Stimulated activated naive CD8-positive, alpha-beta T cell treated with anti-CD3 and anti-CD28 coated beads, Interleukin-15, amount 100 ng/mL, for 72 hours (primary cell): ENCODE data around the gene MCM6.
A peak's percentile ranks its signal among the peaks of the same experiment; 100 is the strongest.
"Not testable (repeated sequence)": the region's sequence is repeated elsewhere in the genome, so short reads cannot be mapped to it uniquely, and the experiment has no call there.

Experiments used
- ATAC-seq: fragments of 150-1000 bp; cut with Tn5 transposase; 2 replicates; pipeline ENCODE4 v1.10.0; 2021; ENCODE audit warnings: mild to moderate bottlenecking, moderate library complexity
- DNase-seq, 2 donors: peaks; one replicate each; pipeline ENCODE4 v3.0.0; 2021 to 2022
- H3K27ac Mint-ChIP-seq, 2 donors: one replicate each; pipeline ENCODE4 v1.8.0; 2022; ENCODE audit warnings: mild to moderate bottlenecking in 2 of 2, mixed read lengths in 2 of 2, moderate library complexity in 2 of 2
- H3K27me3 Mint-ChIP-seq: one replicate; pipeline ENCODE4 v1.8.0; 2022; ENCODE audit warnings: mixed read lengths
- H3K4me1 Mint-ChIP-seq: one replicate; pipeline ENCODE4 v1.8.0; 2022; ENCODE audit warnings: mild to moderate bottlenecking, mixed read lengths
- H3K4me3 Mint-ChIP-seq, 2 donors: one replicate each; pipeline ENCODE4 v1.8.0; 2022; ENCODE audit warnings: mild to moderate bottlenecking in 2 of 2, mixed read lengths in 2 of 2, moderate library complexity in 1 of 2
- H3K9me3 Mint-ChIP-seq, 2 donors: one replicate each; pipeline ENCODE4 v1.8.0; 2022; ENCODE audit warnings: mixed read lengths in 2 of 2

Gene MCM6

DNA sequence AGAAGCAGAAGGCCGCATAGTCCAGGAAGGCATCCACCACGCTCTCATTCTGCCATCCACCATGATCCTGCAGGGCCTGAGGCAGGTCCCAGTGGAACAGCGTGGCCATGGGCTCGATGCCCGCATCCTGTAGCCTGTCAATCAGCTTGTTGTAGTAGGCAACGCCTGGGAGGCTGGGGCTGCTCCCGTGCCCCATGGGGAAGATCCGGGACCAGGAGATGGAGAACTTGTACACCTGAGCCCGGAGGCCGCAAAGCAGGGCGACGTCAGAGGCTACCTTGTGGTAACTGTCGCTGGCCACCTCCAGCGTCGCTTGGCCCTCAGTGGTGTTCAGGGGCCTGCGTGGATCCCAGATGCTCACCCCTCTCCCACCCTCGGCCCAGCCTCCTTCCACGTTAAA lies 58.8 kb downstream of the MCM6 start:
- peaks cover 20 to 24% of the 10 kb centered on the region in 2 donors for H3K9me3 Mint-ChIP-seq
- no peak overlapping the region for H3K4me3 Mint-ChIP-seq
- no peaks in the 10 kb centered on the region for H3K27me3 Mint-ChIP-seq
- no peak overlapping the region for H3K27ac Mint-ChIP-seq
- no peak for ATAC-seq
- DNase-seq, result no peak
- peaks cover 80% of the 10 kb centered on the region for H3K4me1 Mint-ChIP-seq

DNA sequence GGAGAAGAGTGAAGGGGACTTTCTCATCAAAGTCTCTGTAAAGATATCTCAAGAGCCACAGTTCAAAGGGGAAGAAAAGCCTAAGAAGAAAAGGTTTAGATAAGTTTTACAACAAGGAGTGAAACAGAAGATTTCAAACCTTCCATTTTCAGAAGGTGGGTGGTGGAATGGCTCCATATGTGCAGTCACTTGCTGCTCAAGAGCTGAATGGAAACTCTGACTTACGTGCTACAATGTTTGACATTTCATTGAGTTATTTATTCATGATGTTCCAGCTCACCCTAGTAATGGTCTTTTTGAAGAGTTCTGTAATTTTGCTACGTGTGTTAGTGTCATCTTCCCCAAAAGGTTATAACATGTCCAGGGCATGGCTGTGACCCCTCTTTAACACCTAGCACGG lies 61.0 kb downstream of the MCM6 start:
- no peaks in the 10 kb centered on the region for H3K27me3 Mint-ChIP-seq
- H3K9me3 Mint-ChIP-seq, result peaks cover 16 to 33% of the 10 kb centered on the region in 2 donors
- H3K27ac Mint-ChIP-seq, result peak overlapping the region; percentile 76 to 87
- H3K4me1 Mint-ChIP-seq, result peaks cover 59% of the 10 kb centered on the region
- no peak for ATAC-seq
- no peak for DNase-seq
- peak overlapping the region; percentile 36 to 69 for H3K4me3 Mint-ChIP-seq

- Mint-ChIP-seq H3K4me1 (peaks cover 38% of the 10 kb centered on the region), H3K27ac (peak overlapping the region in 1 of 2 donors; percentile 70), H3K4me3 (no peak overlapping the region), H3K9me3 (peaks cover 16 to 33% of the 10 kb centered on the region in 2 donors), H3K27me3 (no peaks in the 10 kb centered on the region)
- no peak for DNase-seq
- no peak for ATAC-seq
Measured at GRCh38 chr2:135812907-135813511, 63.2 kb downstream of the MCM6 start.

DNA sequence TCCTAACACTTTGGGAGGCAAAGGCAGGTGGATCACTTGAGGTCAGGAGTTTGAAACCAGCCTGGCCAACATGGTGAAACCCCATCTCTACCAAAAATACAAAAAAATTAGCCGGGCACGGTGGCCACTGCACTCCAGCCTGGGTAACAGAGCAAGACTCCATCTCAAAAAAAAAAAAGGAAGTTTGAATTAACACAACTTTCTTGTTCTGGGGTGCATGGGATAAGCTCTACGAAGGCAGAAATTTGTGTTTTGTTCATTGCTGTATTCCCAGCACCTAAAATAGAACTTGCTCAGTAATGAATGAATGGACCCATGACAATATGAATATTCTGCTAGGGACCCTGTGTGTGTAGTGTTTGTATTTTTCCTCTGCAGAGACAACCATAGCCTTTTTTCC lies 68.4 kb downstream of the MCM6 start:
- H3K4me1 Mint-ChIP-seq, result not testable (repeated sequence)

DNA sequence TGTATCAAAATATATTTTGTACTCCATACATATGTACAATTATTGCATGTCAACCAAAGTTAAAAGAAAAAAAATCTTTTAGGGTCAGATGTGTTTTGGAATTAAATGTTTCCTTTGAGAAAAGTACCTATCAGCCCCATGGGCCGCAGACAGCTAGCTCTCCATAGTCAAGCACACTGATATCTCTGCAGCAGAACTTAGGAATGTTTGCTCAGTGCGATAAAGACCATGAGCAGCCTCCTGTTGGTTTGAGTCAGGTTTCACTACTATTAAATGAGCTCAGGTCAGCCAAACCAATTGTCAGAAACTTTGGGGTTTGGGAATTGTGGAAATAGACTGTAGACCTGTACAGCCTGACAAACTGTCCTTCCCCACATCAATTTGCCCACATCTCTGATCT lies 73.0 kb downstream of the MCM6 start:
- Mint-ChIP-seq H3K4me3 (no peak overlapping the region), H3K27ac (no peak overlapping the region), H3K9me3 (peaks cover 5 to 9% of the 10 kb centered on the region in 2 donors), H3K27me3 (no peaks in the 10 kb centered on the region), H3K4me1 (peaks cover 6% of the 10 kb centered on the region)
- DNase-seq, result no peak
- no peak for ATAC-seq

More for the DNA sequence above, 68.4 kb downstream of the MCM6 start:
- H3K27me3 Mint-ChIP-seq, H3K27ac Mint-ChIP-seq, DNase-seq, H3K4me3 Mint-ChIP-seq, ATAC-seq: not testable (repeated sequence)
- H3K9me3 Mint-ChIP-seq, result peaks cover 0 to 19% of the 10 kb centered on the region in 2 donors

GRCh38 chr2:135802350-135802749 lies 73.9 kb downstream of the MCM6 start:
- DNase-seq (no peak), ATAC-seq (no peak)
- H3K4me3 Mint-ChIP-seq, result no peak overlapping the region
- peaks cover 15% of the 10 kb centered on the region for H3K4me1 Mint-ChIP-seq
- H3K27ac Mint-ChIP-seq, result no peak overlapping the region
- H3K27me3 Mint-ChIP-seq, result no peaks in the 10 kb centered on the region
- peaks cover 5 to 9% of the 10 kb centered on the region in 2 donors for H3K9me3 Mint-ChIP-seq

- no peak for DNase-seq
- Mint-ChIP-seq H3K4me1 (peaks cover 19% of the 10 kb centered on the region), H3K27me3 (no peaks in the 10 kb centered on the region), H3K4me3 (no peak overlapping the region), H3K27ac (no peak overlapping the region), H3K9me3 (peaks cover 5 to 9% of the 10 kb centered on the region in 2 donors)
- no peak for ATAC-seq
Measured at GRCh38 chr2:135800513-135801460, 75.5 kb downstream of the MCM6 start.

DNA sequence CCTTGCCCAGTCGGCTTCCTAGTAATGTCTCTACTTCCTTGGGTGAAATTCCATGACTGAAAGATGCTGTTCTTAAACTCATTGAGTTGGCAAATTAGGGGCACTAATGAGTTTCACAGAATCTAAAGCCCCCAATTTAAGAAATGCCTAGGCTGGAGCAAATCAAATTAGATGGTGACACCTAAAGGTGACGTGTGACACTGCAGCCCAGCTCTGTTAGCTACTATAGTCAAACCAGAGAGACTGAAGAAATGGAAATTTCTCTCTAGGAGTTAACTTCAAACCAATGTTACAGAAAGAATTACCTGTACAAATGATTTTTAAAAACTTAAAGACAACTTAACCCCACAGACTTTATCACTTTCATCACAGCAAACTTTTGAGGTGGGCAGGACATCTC lies 76.5 kb downstream of the MCM6 start:
- Mint-ChIP-seq H3K4me3 (no peak overlapping the region), H3K27ac (no peak overlapping the region), H3K27me3 (no peaks in the 10 kb centered on the region), H3K4me1 (peaks cover 30% of the 10 kb centered on the region), H3K9me3 (peaks cover 5 to 9% of the 10 kb centered on the region in 2 donors)
- DNase-seq (no peak), ATAC-seq (no peak)

- no peak overlapping the region for H3K4me3 Mint-ChIP-seq
- H3K4me1 Mint-ChIP-seq, result peaks cover 34% of the 10 kb centered on the region
- DNase-seq (no peak), ATAC-seq (no peak)
- H3K27me3 Mint-ChIP-seq, result no peaks in the 10 kb centered on the region
- H3K27ac Mint-ChIP-seq, result no peak overlapping the region
- H3K9me3 Mint-ChIP-seq, result peaks cover 5 to 9% of the 10 kb centered on the region in 2 donors
Measured at GRCh38 chr2:135798762-135799161, 77.5 kb downstream of the MCM6 start.

DNA sequence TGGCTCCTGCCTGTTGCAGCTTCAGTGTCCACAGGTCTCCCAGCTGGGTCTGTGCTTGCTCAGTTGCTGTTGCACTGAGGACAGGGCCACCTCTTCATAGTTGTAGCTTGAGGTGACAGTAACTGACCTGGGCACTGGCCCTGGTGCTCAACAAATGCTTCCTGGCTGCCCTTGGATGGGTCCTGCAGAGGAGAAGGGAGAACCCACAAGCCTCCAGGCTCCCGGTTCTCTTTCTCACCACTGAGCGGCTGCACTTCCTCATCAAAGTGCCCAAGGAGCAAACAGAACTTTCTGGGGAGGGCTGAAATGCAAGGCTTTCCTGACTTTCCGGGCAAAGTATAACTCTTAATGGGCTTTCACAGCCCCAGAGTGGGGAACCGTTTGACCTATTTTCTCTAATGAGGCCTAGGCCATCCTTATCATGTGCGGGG lies 78.0 kb downstream of the MCM6 start:
- Mint-ChIP-seq H3K27ac (no peak overlapping the region), H3K4me3 (no peak overlapping the region), H3K27me3 (no peaks in the 10 kb centered on the region), H3K9me3 (peaks cover 5 to 9% of the 10 kb centered on the region in 2 donors), H3K4me1 (peaks cover 38% of the 10 kb centered on the region)
- DNase-seq (no peak), ATAC-seq (no peak)

DNA sequence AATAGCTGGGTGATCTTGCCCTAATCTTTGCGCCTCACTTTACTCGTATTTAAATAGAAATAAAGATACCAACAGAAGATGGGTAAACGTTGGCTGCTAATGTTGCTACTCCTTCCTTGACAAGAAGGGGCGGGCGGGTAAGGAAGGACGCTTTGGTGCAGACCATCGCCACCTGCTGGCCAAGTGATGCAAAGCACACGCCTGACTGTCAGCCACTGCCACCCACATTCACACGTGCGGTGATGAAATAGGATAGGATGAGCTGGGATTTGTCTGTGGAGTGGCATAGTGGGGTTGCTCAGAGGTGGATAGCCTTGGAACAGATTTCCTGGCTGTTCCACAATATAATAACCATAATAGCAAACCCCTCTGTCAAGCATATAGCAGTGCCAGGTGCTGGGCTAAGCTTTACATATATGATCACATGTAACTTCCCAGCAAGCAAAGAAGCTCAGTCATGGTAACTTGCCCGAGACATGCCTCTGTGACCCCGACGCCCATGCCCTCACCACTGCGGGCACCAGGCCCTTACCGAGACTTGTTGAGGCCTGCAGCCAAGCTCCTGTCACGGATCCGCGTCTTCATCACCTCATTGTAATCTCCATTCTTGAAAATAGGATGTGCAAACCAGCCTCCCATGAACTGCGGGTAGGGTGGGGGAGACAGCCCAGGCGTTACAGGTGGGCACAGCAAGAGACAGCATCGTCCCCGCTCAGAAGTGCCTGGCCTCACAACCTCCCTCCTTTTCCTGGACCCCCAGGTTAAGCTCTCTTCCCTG lies 78.6 kb downstream of the MCM6 start:
- peaks cover 44% of the 10 kb centered on the region for H3K4me1 Mint-ChIP-seq
- no peak overlapping the region for H3K27ac Mint-ChIP-seq
- peak; percentile 73 to 77 for DNase-seq
- ATAC-seq, result peak; percentile 62
- peaks cover 5 to 9% of the 10 kb centered on the region in 2 donors for H3K9me3 Mint-ChIP-seq
- H3K27me3 Mint-ChIP-seq, result no peaks in the 10 kb centered on the region
- no peak overlapping the region for H3K4me3 Mint-ChIP-seq

- H3K27ac Mint-ChIP-seq, result no peak overlapping the region
- ATAC-seq, result no peak
- peaks cover 0 to 9% of the 10 kb centered on the region in 2 donors for H3K9me3 Mint-ChIP-seq
Measured at GRCh38 chr2:135796606-135797005, 79.6 kb downstream of the MCM6 start.

DNA sequence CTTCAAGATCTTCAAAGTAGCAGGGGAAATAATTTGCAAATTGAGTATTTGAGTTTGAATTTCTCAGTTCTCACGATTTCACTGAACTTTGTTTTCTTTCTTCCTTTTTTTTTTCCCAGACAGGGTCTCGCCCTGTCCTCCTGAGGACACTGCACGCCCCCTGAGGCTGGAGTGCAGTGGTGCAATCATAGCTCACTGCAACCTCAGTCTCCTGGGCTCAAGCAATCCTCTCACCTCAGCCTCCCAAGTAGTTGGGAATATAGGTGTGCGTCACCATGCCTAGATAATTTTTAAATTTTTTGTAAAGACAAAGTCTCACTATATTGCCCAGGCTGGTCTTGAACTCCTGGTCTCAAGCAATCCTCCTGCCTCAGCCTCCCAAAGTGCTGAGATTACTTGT lies 80.6 kb downstream of the MCM6 start:
- H3K27ac Mint-ChIP-seq, result not testable (repeated sequence)

More at GRCh38 chr2:135796606-135797005, 79.6 kb downstream of the MCM6 start:
- H3K27me3 Mint-ChIP-seq, result no peaks in the 10 kb centered on the region
- DNase-seq, result no peak
- H3K4me1 Mint-ChIP-seq, result peaks cover 55% of the 10 kb centered on the region
- H3K4me3 Mint-ChIP-seq, result no peak overlapping the region

GRCh38 chr2:135792401-135793150 lies 83.7 kb downstream of the MCM6 start:
- ATAC-seq, result peak; percentile 88
- DNase-seq, result peak; percentile 38 to 73
- Mint-ChIP-seq H3K27me3 (no peaks in the 10 kb centered on the region), H3K4me1 (peaks cover 49% of the 10 kb centered on the region), H3K27ac (peak overlapping the region in 1 of 2 donors; percentile 75), H3K9me3 (no peaks in the 10 kb centered on the region), H3K4me3 (peak overlapping the region; percentile 46 to 59)

More for the DNA sequence above, 80.6 kb downstream of the MCM6 start:
- H3K27me3 Mint-ChIP-seq, H3K9me3 Mint-ChIP-seq, DNase-seq, ATAC-seq: not testable (repeated sequence)
- peaks cover 57% of the 10 kb centered on the region for H3K4me1 Mint-ChIP-seq
- peak overlapping the region in 1 of 2 donors; percentile 52 for H3K4me3 Mint-ChIP-seq
